Ishikawa (cell line): ENCODE results near the gene PLXNA4.

ENCODE experiments used
- CEBPB ChIP-seq: IDR thresholded peaks from 2 replicates; pipeline ENCODE4 v1.6.1; 2012
- CREB1 ChIP-seq: IDR thresholded peaks from 2 replicates; pipeline ENCODE4 v1.6.1; 2012; ENCODE audit warnings: low read depth
- EGR1 ChIP-seq: IDR thresholded peaks from 2 replicates; pipeline ENCODE4 v1.6.1; 2012
- EP300 ChIP-seq: IDR thresholded peaks from 2 replicates; pipeline ENCODE4 v1.6.1; 2012; ENCODE audit warnings: borderline replicate concordance
- FOXM1 ChIP-seq: IDR thresholded peaks from 2 replicates; pipeline ENCODE4 v1.6.1; 2012; ENCODE audit warnings: low read depth, borderline replicate concordance
- NFIC ChIP-seq: IDR thresholded peaks from 2 replicates; pipeline ENCODE4 v1.6.1; 2012
- RAD21 ChIP-seq: IDR thresholded peaks from 2 replicates; pipeline ENCODE4 v1.6.1; 2012; ENCODE audit warnings: low read depth
- TAF1 ChIP-seq: IDR thresholded peaks from 2 replicates; pipeline ENCODE4 v1.6.1; 2012; ENCODE audit warnings: low read depth, mild to moderate bottlenecking
- TCF12 ChIP-seq: IDR thresholded peaks from 2 replicates; pipeline ENCODE4 v1.6.1; 2012; ENCODE audit warnings: low read depth
- TEAD4 ChIP-seq: IDR thresholded peaks from 2 replicates; pipeline ENCODE4 v1.6.1; 2012
- YY1 ChIP-seq: IDR thresholded peaks from 2 replicates; pipeline ENCODE4 v1.6.1; 2012; ENCODE audit warnings: low read depth
- ZBTB7A ChIP-seq: IDR thresholded peaks from 2 replicates; pipeline ENCODE4 v1.6.1; 2012; ENCODE audit warnings: low read depth
- TF ChIP-seq, protein P1 (sequence below): IDR thresholded peaks from 2 replicates; pipeline ENCODE4 v1.6.1; 2012
- TF ChIP-seq, protein P2 (sequence below): IDR thresholded peaks from 2 replicates; pipeline ENCODE4 v1.6.1; 2012; ENCODE audit warnings: low read depth, mild to moderate bottlenecking
- TF ChIP-seq, protein P3 (sequence below): IDR thresholded peaks from 2 replicates; pipeline ENCODE4 v1.6.1; 2012

The PLXNA4 gene

DNA sequence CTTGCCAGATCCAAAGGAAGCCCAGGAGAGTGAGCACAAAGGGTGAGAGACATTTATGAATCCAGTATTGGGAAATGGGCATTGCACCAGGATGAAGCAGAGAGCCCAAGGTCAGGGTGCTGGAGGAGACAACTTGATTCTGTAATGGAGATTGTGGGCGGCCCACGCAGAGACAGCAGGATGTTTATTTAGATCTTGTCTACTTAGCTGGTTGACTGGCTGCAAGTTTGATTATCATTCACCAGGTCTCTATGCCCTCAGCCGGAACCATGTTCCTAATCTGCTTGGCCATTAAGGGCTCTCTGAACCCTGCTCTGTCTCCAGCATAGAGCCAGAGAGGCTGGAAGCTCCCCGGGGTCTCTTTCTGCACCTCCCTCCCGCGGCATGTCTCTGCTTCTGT is 188.7 kb downstream of the PLXNA4 start:
- TF ChIP-seq FOXM1, result no peak

DNA sequence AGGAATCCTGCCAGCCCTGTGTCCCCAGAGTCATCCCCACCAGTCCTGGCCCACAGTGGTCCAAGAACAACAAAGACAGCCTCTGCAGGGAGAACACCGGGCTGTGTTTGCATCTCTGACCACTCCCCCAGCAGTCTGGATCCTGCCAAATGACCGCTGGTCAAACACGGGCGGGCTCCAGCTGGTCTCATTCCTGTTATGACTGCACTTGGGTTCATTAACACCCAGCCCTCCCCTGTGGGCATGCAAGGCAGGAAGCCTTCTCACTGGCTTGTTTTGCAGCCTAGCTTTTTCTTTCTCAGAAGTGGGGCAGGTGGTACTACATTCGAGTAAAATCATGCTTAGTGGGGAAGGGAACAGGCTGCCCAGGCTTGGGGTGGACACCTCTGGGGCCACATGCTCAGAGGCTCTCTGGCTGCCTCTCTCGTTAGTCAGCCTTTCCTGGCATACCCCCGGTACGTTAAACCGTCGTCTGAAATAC is 190.0 kb downstream of the PLXNA4 start:
- TF ChIP-seq EGR1, result no peak
- TF ChIP-seq TEAD4, result no peak
- no peak for TF ChIP-seq EP300
- TF ChIP-seq, protein P1, sequence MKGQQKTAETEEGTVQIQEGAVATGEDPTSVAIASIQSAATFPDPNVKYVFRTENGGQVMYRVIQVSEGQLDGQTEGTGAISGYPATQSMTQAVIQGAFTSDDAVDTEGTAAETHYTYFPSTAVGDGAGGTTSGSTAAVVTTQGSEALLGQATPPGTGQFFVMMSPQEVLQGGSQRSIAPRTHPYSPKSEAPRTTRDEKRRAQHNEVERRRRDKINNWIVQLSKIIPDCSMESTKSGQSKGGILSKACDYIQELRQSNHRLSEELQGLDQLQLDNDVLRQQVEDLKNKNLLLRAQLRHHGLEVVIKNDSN, result no peak
- TF ChIP-seq NFIC, result no peak
- no peak for TF ChIP-seq CREB1
- no peak for TF ChIP-seq RAD21
- TF ChIP-seq TAF1, result no peak
- no peak for TF ChIP-seq YY1
- no peak for TF ChIP-seq CEBPB
- TF ChIP-seq, protein P2, sequence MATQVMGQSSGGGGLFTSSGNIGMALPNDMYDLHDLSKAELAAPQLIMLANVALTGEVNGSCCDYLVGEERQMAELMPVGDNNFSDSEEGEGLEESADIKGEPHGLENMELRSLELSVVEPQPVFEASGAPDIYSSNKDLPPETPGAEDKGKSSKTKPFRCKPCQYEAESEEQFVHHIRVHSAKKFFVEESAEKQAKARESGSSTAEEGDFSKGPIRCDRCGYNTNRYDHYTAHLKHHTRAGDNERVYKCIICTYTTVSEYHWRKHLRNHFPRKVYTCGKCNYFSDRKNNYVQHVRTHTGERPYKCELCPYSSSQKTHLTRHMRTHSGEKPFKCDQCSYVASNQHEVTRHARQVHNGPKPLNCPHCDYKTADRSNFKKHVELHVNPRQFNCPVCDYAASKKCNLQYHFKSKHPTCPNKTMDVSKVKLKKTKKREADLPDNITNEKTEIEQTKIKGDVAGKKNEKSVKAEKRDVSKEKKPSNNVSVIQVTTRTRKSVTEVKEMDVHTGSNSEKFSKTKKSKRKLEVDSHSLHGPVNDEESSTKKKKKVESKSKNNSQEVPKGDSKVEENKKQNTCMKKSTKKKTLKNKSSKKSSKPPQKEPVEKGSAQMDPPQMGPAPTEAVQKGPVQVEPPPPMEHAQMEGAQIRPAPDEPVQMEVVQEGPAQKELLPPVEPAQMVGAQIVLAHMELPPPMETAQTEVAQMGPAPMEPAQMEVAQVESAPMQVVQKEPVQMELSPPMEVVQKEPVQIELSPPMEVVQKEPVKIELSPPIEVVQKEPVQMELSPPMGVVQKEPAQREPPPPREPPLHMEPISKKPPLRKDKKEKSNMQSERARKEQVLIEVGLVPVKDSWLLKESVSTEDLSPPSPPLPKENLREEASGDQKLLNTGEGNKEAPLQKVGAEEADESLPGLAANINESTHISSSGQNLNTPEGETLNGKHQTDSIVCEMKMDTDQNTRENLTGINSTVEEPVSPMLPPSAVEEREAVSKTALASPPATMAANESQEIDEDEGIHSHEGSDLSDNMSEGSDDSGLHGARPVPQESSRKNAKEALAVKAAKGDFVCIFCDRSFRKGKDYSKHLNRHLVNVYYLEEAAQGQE, result no peak
- TF ChIP-seq, protein P3, sequence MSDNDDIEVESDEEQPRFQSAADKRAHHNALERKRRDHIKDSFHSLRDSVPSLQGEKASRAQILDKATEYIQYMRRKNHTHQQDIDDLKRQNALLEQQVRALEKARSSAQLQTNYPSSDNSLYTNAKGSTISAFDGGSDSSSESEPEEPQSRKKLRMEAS, result no peak
- no peak for TF ChIP-seq TCF12
- no peak for TF ChIP-seq FOXM1
- no peak for TF ChIP-seq ZBTB7A

DNA sequence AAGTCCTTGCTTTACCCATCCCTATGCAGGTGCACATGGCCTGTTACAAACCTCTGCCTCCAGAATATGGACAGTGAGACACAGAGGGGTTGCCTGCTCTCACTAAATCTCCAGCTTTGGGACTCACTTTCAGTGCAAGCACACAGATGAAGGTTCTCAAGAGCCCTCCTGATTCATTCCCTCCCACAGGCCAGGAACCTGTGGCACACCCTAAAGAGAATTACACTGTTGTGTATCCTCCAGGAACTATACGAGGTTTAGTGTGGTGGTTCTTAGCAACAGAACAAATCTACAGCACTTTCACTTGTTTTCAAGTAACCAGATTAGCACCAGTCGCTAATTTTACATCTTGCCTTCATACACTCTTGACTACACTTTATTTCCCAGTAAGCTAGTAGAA is 192.3 kb downstream of the PLXNA4 start:
- TF ChIP-seq, protein P3, result no peak
- TF ChIP-seq ZBTB7A, result no peak
- TF ChIP-seq CREB1, result no peak
- no peak for TF ChIP-seq FOXM1
- TF ChIP-seq RAD21, result no peak
- TF ChIP-seq, protein P1, result no peak
- TF ChIP-seq EP300, result no peak
- TF ChIP-seq TEAD4, result no peak
- TF ChIP-seq NFIC, result no peak
- no peak for TF ChIP-seq EGR1
- TF ChIP-seq YY1, result no peak
- no peak for TF ChIP-seq TAF1
- TF ChIP-seq, protein P2, result no peak
- TF ChIP-seq CEBPB, result no peak
- no peak for TF ChIP-seq TCF12

DNA sequence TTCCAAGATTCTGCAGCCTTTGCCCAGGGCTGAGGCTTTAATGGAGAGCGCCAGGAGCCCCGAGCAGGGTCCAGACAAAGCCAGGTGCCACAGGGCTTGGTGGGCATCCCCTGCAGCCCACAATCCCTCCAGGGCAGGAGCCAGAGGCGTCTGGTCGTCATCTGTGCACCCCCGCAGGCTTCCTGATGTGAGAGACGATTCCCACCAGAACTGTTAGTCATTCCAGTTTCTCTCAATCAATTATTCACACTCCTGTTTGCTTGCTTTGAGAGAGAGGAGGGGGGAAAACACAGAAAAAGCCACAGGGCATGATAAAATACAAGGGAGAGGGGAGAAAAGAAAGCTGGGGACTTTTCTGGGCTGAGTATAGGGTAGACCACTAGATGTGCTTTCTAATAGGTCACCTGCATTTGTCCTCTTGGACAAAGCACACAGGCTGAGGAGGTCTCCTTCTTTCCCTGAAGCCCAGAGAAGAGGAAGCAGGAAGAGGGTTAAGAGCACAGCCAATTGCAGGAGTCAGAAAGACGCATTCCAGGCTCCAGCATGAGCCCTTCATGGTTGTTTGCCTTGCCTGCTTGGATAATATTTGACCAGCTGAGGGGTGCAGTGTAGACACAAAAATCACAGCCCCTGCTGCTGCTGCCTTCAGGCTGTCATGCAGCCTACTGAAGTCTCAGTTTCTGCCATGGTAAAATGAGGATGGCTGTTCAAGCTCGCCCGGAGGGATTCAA is 194.4 kb downstream of the PLXNA4 start:
- TF ChIP-seq CREB1 (no peak), RAD21 (no peak)
- TF ChIP-seq, protein P2, result no peak

DNA sequence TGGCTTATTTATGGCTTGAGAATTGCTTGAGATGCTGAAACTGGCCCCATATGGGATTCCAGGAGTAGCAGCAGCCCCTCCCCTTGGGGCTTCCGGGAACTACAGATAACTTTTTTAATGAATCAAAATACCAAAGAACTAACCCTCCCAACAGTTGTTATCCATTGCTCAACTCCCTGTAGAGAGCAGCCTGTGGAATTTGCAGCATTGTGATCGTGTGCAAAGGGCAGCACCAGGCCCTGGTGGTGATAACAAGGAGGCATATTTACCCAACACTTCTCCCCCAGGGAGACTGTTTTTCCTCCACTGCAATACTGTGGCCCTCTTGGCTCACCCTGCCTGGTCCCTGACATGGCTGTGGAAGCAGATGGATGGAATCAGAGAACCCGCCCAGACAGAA is 196.2 kb downstream of the PLXNA4 start:
- no peak for TF ChIP-seq CEBPB
- TF ChIP-seq EGR1, result no peak
- no peak for TF ChIP-seq TCF12
- TF ChIP-seq, protein P1, result no peak
- TF ChIP-seq YY1, result no peak
- TF ChIP-seq FOXM1, result no peak
- TF ChIP-seq TEAD4, result no peak
- TF ChIP-seq, protein P3, result no peak
- no peak for TF ChIP-seq NFIC
- no peak for TF ChIP-seq EP300
- TF ChIP-seq RAD21, result no peak
- TF ChIP-seq, protein P2, result no peak
- no peak for TF ChIP-seq CREB1
- TF ChIP-seq TAF1, result no peak
- no peak for TF ChIP-seq ZBTB7A
